ENCODE results near the gene CA4.

Gene CA4

DNA sequence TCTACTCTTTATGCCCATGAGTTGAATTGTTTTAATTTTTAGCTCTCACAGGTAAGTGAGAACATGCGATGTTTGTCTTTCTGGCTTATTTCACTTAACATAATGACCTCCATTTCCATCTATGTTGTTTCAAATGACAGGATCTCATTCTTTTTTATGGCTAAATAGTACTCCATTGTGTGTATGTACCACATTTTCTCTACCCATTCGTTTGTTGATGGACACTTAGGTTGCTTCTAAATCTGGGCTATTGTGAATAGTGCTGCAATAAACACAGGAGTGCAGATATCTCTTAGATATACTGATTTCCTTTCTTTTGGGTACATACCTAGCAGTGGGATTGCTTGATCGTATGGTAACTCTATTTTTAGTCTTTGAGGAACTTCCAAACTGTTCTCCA is 19.3 kb upstream of the CA4 start:
- no peak for DNase-seq (ENCODE audit: low spot score)

DNA sequence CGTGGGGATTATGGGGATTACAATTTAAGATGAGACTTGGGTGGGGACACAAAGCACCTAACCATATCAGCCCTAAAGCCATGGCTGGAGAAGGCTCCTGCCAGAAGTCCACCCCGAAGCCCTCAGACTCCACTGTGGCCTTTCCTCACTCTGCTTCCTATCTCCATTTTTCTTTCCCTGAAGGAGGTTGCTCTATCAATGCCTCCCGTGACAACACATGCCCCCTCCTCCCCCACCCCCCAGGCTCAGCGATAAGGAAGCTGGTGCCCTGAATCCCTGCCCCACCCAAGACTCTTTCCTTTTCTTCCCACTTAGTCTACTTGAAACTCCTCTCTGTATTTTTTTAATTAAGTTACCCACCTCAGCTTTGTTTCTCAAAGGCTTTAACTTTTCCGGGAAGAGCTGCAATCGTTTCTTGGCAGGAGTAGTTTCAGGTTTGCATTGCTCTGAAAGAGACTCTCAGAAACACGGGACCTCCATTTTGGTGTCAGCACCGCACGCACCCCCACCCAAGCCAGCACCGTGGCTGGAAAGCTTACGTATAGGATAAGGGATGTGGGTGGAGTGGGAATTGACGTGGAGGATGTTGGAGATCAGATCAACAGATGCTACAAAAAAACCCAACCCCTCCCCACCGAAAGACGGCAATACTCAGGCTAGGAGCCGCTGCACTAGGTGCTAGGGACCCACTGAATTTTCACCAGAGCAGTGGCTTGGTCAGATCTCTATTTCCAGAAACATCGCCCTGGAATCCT is 15.2 kb upstream of the CA4 start:
- DNase-seq (ENCODE audit: low spot score), result no peak

DNA sequence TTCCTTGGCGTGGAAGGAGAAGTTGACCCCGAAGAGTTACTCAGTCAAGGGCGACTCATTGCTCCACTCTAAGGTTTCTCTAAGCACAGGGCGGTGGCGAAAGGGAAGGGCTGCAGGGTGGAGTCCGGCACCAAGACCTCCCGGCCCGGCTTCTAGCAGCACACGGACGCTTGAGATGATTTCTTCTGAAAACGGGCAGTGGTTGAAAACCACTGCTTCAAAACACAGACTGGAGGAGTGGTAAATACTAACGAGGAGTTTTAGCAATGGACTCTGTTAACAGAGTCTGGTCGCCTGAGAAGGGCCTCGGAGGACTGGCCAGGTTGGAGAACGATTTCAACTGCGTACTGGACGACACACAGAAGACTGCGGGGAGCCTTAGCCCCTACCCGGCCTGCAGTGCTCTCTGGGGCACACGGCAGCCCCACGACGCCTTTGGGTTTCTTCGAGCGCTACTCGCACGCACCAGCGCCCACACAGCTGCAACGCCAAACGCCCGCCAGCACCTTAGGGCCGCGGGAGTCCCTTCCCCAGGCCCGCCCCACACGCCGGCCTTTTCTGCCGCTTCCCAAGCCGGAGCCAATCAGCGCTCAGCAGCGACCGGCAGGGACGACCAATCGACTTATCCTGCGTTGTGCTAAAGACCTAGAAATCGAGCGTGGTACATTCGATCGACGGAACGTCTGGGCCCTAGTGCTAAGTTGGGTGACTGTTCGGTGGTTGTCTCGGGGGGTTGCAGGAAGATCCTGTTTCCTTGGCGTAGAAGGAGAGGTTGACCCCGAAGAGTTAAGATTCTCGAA is 14.4 kb upstream of the CA4 start:
- DNase-seq (ENCODE audit: low spot score), result peak; percentile 86

DNA sequence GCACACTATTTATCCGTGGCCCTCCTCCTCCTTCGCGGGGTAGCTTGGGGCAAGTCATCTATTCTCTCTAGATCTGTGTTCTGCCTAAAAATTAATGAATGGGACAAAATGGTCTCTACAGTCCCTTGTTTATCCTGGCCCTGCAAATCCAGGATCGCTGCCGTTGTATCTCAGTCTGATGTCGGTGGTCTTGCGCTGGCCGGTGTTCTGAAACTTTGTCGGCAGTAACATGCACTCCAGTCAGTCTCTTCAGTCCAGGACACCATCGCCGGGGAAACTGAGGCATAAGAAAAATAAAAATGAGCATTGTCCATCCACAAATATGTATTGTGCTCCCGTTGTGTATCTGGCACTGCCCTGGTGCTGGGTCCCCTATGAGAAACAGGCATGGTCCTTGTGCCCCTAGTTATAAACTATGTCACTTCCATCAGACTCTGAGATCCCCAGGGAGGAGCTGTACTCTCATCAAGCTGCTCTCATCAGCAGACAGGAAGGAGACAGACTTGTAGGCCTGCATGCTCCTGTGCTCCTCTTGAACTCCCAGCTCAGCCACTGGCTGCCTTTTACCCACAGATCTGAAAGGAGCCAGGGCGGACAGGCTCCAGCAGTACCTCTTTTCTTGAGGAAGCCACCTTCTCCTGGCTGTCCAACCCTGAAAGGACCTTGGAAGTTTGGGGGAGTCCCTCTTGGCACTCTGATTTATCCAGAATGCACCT is 13.7 kb upstream of the CA4 start:
- no peak for DNase-seq (ENCODE audit: low spot score)

DNA sequence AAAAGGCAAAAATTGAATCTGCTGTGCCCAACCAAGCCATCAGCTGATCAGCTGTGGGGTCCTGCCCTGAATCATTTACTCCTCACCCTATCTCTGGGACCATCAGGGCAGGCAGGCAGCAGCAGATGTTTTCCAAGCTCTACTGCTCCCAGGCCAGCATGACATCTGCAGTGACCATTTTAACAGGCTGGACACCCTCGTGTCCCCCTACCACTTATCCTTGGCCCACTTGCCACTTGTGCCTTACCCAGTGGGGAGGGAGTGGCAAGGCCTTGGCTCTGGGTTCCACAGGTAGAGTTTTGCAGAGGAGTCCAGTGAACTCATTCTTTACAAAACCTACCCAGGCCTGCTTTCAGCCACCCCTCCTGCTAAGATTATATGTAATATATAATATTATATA is 12.0 kb upstream of the CA4 start:
- DNase-seq (ENCODE audit: low spot score), result no peak

DNA sequence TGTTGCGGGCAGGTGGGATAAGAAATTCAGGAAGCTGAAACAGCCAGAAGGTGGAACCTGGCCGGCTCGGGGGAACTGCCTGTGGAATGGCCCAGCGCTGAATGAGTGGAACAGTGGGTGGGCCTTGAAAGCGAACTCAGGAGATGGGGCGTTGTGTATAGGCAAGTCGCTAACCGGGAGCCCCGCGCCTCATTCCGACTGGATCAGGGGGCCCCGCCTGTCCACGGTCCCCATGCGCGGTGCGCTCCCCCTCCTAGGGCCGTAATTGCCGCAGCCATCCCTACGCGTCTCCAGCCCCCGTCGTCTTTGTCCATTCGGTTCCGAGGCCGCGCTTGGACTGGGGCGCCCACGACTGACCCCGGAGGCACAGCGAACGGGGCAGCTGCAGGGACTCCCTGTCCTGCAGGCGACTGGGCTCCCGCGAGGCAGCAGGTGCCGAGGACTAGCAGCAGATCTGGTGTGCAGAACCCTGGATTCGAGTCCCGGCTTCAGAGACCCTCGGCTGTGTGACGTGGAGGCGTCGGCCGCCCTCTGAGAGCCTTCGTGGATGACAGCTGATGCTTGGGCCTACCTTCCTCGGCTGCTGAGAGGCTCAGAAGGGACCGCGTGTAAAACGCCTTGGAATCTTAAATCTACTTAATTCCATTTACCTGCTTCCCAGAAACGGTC is 10.9 kb upstream of the CA4 start:
- DNase-seq (ENCODE audit: low spot score), result no peak

DNA sequence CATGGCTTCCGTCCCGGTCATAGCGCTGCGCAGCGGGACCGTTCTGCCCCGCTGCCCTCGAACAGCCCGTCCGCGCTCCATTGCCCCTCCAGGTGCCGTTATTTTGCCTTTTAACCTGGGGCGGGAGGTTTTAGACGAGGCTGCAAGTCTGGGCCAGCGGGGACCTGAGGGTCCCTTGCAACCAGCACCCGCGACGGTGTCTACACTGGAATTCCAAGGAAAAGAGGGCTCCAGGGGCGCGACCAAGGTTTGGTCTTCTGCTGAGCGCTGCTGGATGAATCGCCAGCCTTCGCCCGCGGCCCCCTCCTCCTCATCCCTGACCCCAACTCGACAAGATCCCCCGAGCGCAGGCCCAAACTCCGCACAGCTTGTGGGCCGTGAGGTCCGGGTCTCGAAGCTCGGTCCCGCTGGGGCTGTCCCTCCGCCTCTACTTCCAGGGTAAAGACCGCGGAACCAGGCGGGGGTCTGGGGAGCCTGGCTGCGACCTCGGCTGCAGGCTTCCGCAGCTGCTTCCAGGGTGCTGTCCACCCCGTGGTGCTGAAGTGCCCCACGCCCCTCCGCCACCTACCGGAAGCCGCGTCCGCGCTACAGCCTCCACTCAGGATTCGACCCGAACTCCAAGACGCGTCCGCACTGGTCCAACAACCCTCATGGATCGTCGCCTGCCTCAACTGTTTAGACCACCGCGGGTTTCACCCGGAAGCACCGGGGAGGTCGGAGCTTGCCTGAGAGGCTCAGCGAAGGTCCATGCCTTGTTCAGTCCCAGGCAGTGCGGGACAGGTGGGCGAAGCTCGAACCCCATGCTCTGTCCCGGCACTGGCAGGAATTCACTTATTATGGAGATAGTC is 10.1 kb upstream of the CA4 start:
- no peak for DNase-seq (ENCODE audit: low spot score)

DNA sequence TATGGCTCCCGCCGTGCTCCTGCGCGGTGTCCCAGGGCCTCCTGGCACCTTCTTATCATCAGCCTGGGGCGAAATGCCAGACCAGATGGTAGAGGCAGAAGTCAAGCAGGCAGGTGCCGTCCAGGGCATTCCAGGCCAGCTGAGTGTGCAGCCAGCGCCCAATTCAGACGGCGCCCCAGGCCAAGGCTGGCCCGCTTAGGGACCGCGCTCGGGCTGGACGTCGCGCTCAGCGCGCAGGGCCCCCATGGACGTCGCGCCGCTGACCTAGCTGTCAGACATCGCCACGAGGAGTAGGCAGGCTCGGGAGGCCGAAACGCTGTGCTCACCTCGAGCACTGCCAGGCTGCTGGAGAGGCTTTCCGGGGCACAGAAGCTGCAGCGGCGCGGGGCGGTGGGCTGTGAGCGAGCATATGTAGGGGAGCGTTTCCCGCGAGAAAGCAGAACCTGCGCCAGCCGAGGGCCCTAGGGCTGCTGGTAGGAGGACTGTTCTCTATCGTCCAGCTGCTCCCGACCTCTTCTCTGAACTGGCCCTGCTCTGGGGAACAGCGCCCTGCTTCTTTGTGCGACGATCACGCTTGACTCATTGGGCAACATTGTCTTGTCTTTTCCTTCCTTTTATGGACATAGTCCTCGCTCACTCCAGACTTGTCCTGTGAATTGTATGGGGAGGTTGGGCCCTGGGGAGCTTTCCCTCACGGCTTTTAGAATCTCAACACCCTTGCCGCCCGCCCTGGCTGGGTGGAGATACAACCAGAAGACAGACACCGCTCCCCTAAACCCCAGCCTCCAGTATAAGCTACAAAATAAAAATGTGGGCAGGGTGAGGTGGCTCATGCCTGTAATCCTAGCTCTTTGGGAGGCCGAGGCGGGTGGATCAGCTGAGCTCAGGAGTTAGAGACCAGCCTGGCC is 8.4 kb upstream of the CA4 start:
- no peak for DNase-seq (ENCODE audit: low spot score)

DNA sequence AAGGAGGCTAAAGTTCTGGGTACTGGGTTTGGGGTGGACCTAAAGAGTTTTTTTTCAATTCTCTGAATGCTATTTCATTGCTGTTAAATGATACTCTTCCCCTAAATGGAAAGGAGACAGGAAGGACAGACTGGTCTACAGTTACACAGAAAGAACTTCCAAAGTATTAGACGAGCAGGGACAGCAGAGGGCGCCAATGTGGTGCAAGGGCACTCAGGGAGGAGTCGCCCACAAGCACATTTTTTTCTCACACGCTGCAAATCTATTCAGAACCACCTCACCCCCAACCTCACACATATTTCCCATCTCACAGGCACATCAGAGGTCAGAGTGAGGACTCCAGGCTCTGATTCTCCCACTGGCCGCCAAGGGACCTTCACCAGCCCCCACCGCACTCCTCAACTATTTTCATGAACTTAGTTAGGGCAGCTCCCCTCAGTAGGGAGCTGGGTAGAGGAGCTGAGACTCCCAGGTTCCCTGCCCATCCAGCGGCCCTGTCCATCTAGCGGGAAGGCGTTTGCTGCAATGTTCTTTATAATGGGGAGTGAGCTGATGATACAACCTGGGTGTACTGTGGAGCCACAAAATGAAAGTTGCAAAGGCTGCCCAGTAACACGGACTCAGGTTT is 6.8 kb upstream of the CA4 start:
- DNase-seq (ENCODE audit: low spot score), result peak; percentile 78

DNA sequence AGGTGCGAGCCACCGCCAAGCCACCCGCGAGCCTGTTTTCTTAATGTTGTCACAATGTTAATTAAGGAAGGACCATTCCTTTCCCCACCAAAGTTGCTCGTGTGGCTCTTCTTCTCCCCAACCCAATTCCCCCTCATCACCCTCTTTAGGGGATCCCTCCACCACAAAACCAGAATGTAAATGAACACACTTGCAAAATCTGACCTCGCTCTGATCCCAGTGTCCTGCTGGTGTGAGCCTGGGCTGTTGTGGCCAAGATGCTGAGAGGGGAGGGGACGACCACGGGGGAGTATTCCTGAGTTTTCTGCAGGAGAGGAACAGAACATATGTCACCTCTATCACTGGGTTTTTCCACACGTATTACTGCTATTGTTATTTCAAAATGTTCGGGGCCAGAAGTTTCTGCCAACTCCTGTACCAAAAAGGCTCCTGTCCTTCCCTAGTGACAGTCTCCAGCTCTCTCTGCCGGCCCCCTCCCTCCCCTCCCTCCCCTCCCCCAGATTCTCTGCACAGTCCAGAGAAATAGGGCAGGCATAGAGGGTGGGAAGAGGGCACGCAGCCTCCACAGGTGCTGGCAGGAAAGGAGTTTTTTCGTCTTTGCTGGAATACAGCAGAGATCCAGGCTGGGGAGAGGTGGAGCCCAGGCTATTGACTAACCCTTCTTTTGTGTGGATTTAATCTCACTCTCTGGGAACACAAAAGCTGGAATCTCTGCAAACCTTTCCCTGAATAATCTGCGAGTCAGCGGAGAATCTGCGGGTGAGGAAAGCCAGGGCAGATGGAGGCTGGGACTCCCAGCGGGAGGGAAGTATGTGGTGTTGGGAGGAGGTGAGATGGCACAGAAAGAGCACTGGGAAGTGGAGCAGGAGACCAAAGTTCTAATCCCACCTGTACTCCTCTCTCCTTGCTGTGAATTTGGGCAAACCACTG is 4.5 kb upstream of the CA4 start:
- no peak for DNase-seq (ENCODE audit: low spot score)

DNA sequence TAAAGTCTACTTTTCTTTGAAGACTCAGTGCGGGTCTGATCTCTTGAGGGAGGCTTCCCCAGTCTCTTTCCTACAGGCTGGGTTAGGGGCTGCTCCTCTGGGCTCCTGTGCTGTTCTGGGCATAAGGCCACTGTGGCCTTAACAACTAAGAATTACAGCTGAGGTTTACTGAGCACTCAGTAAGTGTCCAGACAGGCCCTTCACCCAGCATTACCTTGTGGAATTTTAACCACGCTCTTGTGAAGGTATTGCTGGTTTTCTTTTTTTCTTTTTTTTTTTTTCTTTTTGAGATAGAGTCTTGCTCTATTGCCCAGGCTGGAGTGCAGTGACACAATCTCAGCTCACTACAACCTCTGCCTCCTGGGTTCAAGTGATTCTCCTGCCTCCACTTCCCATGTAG is 3.6 kb upstream of the CA4 start:
- no peak for DNase-seq (ENCODE audit: low spot score)

DNA sequence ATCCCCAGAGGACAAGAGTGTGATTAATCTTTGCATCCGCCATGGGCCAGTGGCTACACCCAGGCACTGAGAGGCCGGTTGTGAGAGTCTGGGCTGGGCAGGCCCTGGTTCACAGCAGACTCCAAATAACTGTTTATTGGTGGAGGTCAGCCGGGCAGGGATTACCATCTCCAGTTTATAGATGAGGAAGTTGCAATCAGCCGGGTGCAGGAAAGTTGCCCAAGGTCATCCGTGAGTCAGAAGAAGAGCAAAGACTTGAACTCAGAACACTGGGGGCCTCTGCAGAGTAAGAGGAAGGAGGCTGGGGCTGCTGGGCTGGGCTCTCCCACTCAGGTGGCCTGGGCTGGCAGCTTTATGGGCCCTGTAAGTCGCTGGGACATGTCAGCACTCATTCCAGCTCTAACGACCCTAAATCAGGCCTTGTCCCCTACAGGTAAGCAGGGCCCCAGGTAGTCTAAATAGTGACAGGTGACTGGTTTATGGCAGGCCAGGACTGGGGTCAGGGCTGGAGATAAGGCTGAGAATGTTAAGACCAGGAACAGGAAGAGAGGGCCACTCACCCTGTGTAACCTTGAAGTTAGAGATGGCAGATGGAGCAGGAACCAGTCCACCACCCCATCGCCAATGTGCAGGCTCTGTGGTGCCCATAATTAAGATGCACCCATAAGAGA is 2.1 kb upstream of the CA4 start:
- DNase-seq (ENCODE audit: low spot score), result no peak

DNA sequence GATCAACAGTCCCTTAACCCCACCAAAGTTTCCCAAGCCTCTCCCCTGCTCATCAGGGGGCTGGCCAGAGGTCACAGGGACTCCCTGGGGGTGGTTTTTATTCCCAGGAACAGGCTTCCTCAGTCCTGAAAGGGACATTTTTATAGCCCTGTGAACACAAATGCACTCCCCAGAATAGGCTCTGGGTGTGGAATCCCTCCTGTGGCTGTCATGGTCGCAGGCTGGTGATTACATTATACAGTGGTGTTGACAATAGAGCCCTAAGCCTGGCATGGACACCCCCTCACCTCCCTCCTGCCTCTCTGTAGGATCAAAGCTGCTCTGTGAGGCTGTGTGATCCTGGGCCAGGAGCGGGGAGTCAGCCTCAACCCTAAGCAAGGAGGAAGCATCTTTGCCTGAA is 1.4 kb upstream of the CA4 start:
- no peak for DNase-seq (ENCODE audit: low spot score)

DNA sequence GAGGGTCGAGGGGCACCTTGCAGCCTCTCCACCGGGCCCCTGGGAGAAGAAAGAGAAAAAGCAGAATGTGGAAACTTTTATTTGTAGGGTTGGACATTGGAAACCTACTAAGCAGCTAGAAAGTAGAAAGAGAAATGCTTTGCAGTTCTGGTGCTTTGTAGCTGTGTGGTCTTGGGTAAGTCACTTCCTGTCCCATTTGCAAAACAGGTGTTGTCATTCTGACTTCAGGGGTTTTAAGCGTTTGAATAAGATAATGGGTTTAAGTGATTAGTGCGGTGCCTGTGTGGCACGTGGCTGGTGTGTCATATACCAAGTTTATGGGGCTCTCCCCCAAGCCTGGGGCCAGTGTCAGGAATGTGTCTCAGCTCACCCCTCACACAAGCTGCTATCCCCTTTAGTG is 1.6 kb downstream of the CA4 start:
- no peak for DNase-seq (ENCODE audit: low spot score)

DNA sequence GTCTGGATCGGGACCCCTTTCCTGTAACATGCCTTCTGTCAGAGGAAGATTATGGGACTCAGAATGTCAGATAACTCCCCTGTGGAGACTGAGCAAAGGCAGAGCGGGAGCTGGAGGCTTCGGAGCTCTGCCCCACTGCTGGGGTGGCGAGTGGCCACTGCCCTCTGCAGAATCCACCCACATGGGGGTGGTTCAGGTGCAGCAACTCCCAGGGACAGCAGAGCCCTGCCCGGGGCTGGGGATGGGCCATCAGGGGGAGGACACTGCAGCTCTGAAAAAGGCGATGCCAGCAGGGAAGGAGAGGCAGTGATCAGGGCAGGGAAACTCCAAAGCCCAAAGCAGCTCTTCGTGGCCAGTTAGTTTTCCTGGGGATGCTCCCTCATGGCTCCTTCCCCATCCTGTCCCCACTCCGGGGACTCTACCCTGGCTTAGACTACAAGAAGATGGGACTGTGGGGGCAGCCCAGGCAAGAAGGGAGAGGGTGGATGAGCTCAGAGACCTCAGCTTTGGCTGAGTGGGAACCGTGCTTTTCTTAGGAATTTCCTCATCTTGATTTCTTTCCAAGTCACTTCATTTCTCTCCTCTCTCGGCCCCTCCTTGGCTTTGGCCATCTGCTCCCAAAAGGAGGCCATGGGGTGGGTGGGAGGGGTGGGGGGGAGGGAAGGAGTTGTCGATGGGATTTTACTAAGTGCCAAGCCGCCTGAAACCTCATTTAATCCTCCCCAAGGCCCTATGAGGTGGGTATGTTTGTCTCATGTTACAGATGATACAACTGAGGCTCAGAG is 4.0 kb downstream of the CA4 start:
- no peak for DNase-seq (ENCODE audit: low spot score)

DNA sequence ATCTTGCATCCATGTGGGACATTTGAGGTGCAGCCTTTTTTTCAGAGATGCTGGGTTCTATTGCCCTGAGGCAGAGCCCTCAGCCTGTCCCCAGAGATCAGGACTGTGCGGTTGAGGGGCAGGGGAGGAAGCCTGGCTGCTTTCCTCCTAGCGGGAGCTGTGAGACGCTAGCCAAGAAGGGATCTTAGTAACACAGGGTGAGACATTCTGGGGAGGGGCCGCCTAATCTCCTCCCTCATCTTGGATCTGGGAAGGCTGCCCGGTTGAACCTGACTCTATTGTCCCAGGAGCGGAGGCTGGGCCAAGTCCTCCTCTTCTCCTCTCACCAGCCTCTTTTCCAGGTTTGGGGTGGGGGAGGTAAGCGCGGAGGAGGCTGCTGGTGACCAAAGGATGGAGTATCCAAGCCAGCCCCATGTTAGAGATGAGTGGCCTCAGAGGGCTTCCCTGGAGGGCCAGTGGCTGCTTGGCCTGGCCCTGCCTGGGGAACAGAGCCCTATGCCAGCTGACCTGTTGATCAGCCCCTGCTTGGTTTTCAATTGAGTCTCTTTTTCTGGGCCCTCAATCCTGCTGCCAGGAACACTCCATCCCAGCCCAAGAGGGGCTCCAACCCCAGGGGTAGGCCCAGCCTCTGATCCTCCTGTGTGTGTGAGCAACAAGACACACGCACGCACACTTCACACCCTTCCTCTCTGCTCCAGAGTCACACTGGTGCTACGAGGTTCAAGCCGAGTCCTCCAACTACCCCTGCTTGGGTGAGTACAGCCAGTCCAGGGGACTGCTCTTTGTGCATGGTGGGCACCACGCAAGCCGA is 5.0 kb downstream of the CA4 start:
- no peak for DNase-seq (ENCODE audit: low spot score)

DNA sequence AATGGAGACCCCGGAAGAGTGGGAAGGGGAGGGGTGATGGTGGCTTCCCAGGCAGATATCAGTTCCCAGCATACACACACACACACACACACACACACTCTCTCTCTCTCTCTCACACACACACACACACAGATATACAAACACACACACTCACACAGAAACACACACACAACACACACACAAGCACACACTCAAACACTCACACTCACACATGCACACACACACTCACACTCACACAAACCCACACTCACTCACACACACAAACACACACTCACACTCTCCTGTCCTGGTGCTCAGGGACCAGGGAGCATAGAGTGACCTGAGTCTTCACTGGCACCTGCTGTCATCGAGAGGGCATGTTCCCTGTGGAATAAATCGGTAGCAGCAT is 5.6 kb downstream of the CA4 start:
- DNase-seq (ENCODE audit: low spot score), result no peak
